ENCODE results near the gene PCDHB8. TPM values are rescaled to one million over a fixed set of nuclear protein-coding genes. Genes with fewer than 3 reads are reported as not detected.
"Not testable (repeated sequence)": the region's sequence is repeated elsewhere in the genome, so short reads cannot be mapped to it uniquely, and the experiment has no call there.

The PCDHB8 gene
- polyA plus RNA-seq (2013, experiment 1 of 2), result 1.1 TPM
- polyA plus RNA-seq (2013, experiment 2 of 2), result 0.96 TPM

GRCh38 chr5:141177577-141178191, at the start of gene PCDHB8:
PCDHB8 (plus strand) TSS chr5:141177790; CDS start chr5:141178035, 245 bp downstream.
- not testable (repeated sequence) for H3K36me3 ChIP-seq (ENCODE audit: control insufficient read depth, insufficient read depth, low read length); H3K27ac ChIP-seq (ENCODE audit: low read depth, low read length, severe bottlenecking); H3K9me3 ChIP-seq (ENCODE audit: control insufficient read depth, low read length); H3K4me1 ChIP-seq (ENCODE audit: control insufficient read depth, insufficient read depth, low read length, poor library complexity, severe bottlenecking); H3K4me3 ChIP-seq (ENCODE audit: extremely low read depth, insufficient read depth, low read length, poor library complexity, severe bottlenecking)
- 84 to 87% methylated on average over 3 to 6 of the region's 18 CpGs for WGBS, 2 experiments (ENCODE audit: insufficient coverage in 2 of 2)

DNA sequence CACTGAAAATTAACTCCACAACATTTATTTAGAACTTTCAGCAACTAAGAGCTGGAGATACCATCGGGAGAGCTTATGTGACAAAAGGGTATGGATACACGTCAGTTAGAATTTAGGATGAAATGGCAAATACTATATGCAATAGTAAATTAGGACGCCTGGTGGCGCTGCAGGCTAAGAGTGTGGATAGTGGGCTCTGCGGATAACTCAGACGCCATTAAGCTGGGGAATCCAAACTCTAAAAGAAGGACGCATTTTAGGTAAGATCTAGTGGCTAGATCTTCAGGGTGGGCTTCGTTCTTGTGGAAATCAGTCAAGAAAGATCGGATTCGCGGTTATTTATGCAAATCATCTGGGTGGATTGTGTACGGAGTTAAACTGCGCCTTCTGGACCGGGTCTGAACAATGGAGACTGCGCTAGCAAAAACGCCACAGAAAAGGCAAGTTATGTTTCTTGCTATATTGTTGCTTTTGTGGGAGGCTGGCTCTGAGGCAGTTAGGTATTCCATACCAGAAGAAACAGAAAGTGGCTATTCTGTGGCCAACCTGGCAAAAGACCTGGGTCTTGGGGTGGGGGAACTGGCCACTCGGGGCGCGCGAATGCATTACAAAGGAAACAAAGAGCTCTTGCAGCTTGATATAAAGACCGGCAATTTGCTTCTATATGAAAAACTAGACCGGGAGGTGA, 42.4 kb upstream of the PCDHB8 start, which contains the start of gene PCDHB5:
TSS of gene PCDHB5 (plus strand) at position 177 of the 688 bp plus-strand sequence. CDS start at position 406, 229 bp downstream.
- no peak within 1 kb of the TSS for H3K4me3 ChIP-seq (ENCODE audit: extremely low read depth, insufficient read depth, low read length, poor library complexity, severe bottlenecking)
- H3K9me3 ChIP-seq (ENCODE audit: control insufficient read depth, low read length), result peaks cover 16% of the 10 kb centered on the region
- no peaks in the 10 kb centered on the region for H3K36me3 ChIP-seq (ENCODE audit: control insufficient read depth, insufficient read depth, low read length)
- H3K4me1 ChIP-seq (ENCODE audit: control insufficient read depth, insufficient read depth, low read length, poor library complexity, severe bottlenecking), result no peaks in the 10 kb centered on the region
- WGBS, 2 experiments (ENCODE audit: insufficient coverage in 2 of 2), result 89 to 91% methylated on average over 21 to 22 of the region's 22 CpGs
- no peak within 1 kb of the TSS for H3K27ac ChIP-seq (ENCODE audit: low read depth, low read length, severe bottlenecking)

DNA sequence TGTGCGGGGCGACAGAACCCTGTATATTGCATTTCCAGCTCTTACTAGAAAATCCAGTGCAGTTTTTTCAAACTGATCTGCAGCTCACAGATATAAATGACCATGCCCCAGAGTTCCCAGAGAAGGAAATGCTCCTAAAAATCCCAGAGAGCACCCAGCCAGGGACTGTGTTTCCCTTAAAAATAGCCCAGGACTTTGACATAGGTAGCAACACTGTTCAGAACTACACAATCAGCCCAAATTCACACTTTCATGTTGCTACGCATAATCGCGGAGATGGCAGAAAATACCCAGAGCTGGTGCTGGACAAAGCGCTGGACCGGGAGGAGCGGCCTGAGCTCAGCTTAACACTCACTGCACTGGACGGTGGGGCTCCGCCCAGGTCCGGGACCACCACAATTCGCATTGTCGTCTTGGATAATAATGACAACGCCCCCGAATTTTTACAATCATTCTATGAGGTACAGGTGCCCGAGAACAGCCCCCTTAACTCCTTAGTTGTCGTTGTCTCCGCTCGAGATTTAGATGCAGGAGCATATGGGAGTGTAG, 41.8 kb upstream of the PCDHB8 start:
- 95 to 98% methylated on average over 17 to 19 of the region's 19 CpGs for WGBS, 2 experiments (ENCODE audit: insufficient coverage in 2 of 2)
- Histone ChIP-seq H3K36me3 (ENCODE audit: control insufficient read depth, insufficient read depth, low read length) (no peaks in the 10 kb centered on the region), H3K9me3 (ENCODE audit: control insufficient read depth, low read length) (peaks cover 16% of the 10 kb centered on the region), H3K4me1 (ENCODE audit: control insufficient read depth, insufficient read depth, low read length, poor library complexity, severe bottlenecking) (no peaks in the 10 kb centered on the region), H3K27ac (ENCODE audit: low read depth, low read length, severe bottlenecking) (no peak overlapping the region), H3K4me3 (ENCODE audit: extremely low read depth, insufficient read depth, low read length, poor library complexity, severe bottlenecking) (no peak overlapping the region)

DNA sequence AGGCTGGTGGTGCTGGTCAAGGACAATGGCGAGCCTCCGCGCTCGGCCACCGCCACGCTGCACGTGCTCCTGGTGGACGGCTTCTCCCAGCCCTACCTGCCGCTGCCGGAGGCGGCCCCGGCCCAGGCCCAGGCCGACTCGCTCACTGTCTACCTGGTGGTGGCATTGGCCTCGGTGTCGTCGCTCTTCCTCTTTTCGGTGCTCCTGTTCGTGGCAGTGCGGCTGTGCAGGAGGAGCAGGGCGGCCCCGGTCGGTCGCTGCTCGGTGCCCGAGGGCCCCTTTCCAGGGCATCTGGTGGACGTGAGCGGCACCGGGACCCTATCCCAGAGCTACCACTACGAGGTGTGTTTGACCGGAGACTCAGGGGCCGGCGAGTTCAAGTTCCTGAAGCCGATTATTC, 40.2 kb upstream of the PCDHB8 start:
- H3K4me1 ChIP-seq (ENCODE audit: control insufficient read depth, insufficient read depth, low read length, poor library complexity, severe bottlenecking); H3K4me3 ChIP-seq (ENCODE audit: extremely low read depth, insufficient read depth, low read length, poor library complexity, severe bottlenecking); H3K27ac ChIP-seq (ENCODE audit: low read depth, low read length, severe bottlenecking); H3K36me3 ChIP-seq (ENCODE audit: control insufficient read depth, insufficient read depth, low read length): not testable (repeated sequence)
- peaks cover 16% of the 10 kb centered on the region for H3K9me3 ChIP-seq (ENCODE audit: control insufficient read depth, low read length)
- 96 to 97% methylated on average over 16 to 27 of the region's 34 CpGs for WGBS, 2 experiments (ENCODE audit: insufficient coverage in 2 of 2)

DNA sequence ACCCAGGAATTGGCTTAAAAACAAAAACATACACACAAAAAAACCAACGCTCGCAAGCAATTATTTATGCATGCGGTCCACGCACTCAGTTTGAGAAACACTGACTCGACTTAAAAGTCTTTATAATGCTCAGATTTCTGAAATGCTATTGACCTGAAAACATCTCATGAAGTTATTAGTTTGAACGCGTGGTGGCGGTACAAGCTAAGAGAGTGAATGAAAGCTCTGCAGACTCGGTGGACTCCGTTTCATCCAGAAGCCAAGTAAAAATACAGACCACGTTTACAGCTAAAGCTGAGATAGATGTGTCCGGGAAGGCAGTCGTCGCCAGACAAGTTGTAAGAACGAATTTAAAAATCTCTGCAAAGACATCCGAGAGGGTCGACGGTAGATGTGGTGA, 27.8 kb upstream of the PCDHB8 start, which contains the start of gene PCDHB6:
TSS of gene PCDHB6 (plus strand) at position 246 of the 400 bp plus-strand sequence. CDS start 201 bp downstream, outside the sequence.
- no peaks in the 10 kb centered on the region for H3K4me1 ChIP-seq (ENCODE audit: control insufficient read depth, insufficient read depth, low read length, poor library complexity, severe bottlenecking)
- H3K27ac ChIP-seq (ENCODE audit: low read depth, low read length, severe bottlenecking), result no peak within 1 kb of the TSS
- no peaks in the 10 kb centered on the region for H3K9me3 ChIP-seq (ENCODE audit: control insufficient read depth, low read length)
- no peak within 1 kb of the TSS for H3K4me3 ChIP-seq (ENCODE audit: extremely low read depth, insufficient read depth, low read length, poor library complexity, severe bottlenecking)
- 90 to 93% methylated on average over 15 to 17 of the region's 18 CpGs for WGBS, 2 experiments (ENCODE audit: insufficient coverage in 2 of 2)
- H3K36me3 ChIP-seq (ENCODE audit: control insufficient read depth, insufficient read depth, low read length), result no peaks in the 10 kb centered on the region

- 91 to 95% methylated on average over 32 to 33 of the region's 33 CpGs for WGBS, 2 experiments (ENCODE audit: insufficient coverage in 2 of 2)
- H3K36me3 ChIP-seq (ENCODE audit: control insufficient read depth, insufficient read depth, low read length), result no peaks in the 10 kb centered on the region
- H3K4me1 ChIP-seq (ENCODE audit: control insufficient read depth, insufficient read depth, low read length, poor library complexity, severe bottlenecking), result no peaks in the 10 kb centered on the region
- no peaks in the 10 kb centered on the region for H3K9me3 ChIP-seq (ENCODE audit: control insufficient read depth, low read length)
- H3K4me3 ChIP-seq (ENCODE audit: extremely low read depth, insufficient read depth, low read length, poor library complexity, severe bottlenecking), result no peak overlapping the region
- H3K27ac ChIP-seq (ENCODE audit: low read depth, low read length, severe bottlenecking), result no peak overlapping the region
These were observed 27.2 kb upstream of the PCDHB8 start for GRCh38 chr5:141150224-141150992.

DNA sequence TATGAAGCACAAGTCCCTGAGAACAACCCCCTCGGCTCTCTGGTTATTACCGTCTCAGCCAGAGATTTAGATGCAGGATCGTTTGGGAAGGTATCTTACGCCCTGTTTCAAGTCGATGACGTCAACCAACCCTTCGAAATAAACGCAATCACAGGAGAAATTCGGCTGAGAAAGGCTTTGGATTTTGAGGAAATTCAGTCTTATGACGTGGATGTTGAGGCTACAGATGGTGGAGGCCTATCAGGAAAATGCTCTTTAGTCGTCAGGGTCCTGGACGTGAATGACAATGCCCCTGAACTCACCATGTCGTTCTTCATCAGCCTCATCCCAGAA, 26.6 kb upstream of the PCDHB8 start:
- no peak overlapping the region for H3K27ac ChIP-seq (ENCODE audit: low read depth, low read length, severe bottlenecking)
- H3K4me3 ChIP-seq (ENCODE audit: extremely low read depth, insufficient read depth, low read length, poor library complexity, severe bottlenecking), result no peak overlapping the region
- H3K9me3 ChIP-seq (ENCODE audit: control insufficient read depth, low read length), result no peaks in the 10 kb centered on the region
- H3K4me1 ChIP-seq (ENCODE audit: control insufficient read depth, insufficient read depth, low read length, poor library complexity, severe bottlenecking), result no peaks in the 10 kb centered on the region
- H3K36me3 ChIP-seq (ENCODE audit: control insufficient read depth, insufficient read depth, low read length), result no peaks in the 10 kb centered on the region
- WGBS, 2 experiments (ENCODE audit: insufficient coverage in 2 of 2), result 84 to 90% methylated on average over 12 to 13 of the region's 13 CpGs

DNA sequence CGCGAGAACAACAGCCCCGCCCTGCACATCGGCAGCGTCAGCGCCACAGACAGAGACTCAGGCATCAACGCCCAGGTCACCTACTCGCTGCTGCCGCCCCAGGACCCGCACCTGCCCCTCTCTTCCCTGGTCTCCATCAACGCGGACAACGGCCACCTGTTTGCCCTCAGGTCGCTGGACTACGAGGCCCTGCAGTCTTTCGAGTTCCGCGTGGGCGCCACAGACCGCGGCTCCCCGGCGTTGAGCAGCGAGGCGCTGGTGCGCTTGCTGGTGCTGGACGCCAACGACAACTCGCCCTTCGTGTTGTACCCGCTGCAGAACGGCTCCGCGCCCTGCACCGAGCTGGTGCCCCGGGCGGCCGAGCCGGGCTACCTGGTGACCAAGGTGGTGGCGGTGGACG, 26.0 kb upstream of the PCDHB8 start:
- H3K4me1 ChIP-seq (ENCODE audit: control insufficient read depth, insufficient read depth, low read length, poor library complexity, severe bottlenecking); H3K9me3 ChIP-seq (ENCODE audit: control insufficient read depth, low read length); H3K36me3 ChIP-seq (ENCODE audit: control insufficient read depth, insufficient read depth, low read length); H3K4me3 ChIP-seq (ENCODE audit: extremely low read depth, insufficient read depth, low read length, poor library complexity, severe bottlenecking); H3K27ac ChIP-seq (ENCODE audit: low read depth, low read length, severe bottlenecking): not testable (repeated sequence)
- whole genome bisulfite sequencing, 2 experiments (ENCODE audit: insufficient coverage in 2 of 2), result 95 to 100% methylated on average over 12 to 21 of the region's 41 CpGs

- WGBS, 2 experiments (ENCODE audit: insufficient coverage in 2 of 2), result 95 to 98% methylated on average over 22 to 24 of the region's 36 CpGs
- not testable (repeated sequence) for H3K4me3 ChIP-seq (ENCODE audit: extremely low read depth, insufficient read depth, low read length, poor library complexity, severe bottlenecking); H3K36me3 ChIP-seq (ENCODE audit: control insufficient read depth, insufficient read depth, low read length)
These were observed 25.5 kb upstream of the PCDHB8 start for GRCh38 chr5:141152096-141152495.

GRCh38 chr5:141155540-141156374, 21.8 kb upstream of the PCDHB8 start:
- no peak overlapping the region for H3K4me3 ChIP-seq (ENCODE audit: extremely low read depth, insufficient read depth, low read length, poor library complexity, severe bottlenecking)
- 83 to 87% methylated on average over 14 to 16 of the region's 21 CpGs for WGBS, 2 experiments (ENCODE audit: insufficient coverage in 2 of 2)
- no peak overlapping the region for H3K27ac ChIP-seq (ENCODE audit: low read depth, low read length, severe bottlenecking)
- peaks cover 6% of the 10 kb centered on the region for H3K9me3 ChIP-seq (ENCODE audit: control insufficient read depth, low read length)
- H3K4me1 ChIP-seq (ENCODE audit: control insufficient read depth, insufficient read depth, low read length, poor library complexity, severe bottlenecking), result no peaks in the 10 kb centered on the region
- H3K36me3 ChIP-seq (ENCODE audit: control insufficient read depth, insufficient read depth, low read length), result no peaks in the 10 kb centered on the region

More at GRCh38 chr5:141152096-141152495, 25.5 kb upstream of the PCDHB8 start:
- not testable (repeated sequence) for H3K27ac ChIP-seq (ENCODE audit: low read depth, low read length, severe bottlenecking); H3K4me1 ChIP-seq (ENCODE audit: control insufficient read depth, insufficient read depth, low read length, poor library complexity, severe bottlenecking); H3K9me3 ChIP-seq (ENCODE audit: control insufficient read depth, low read length)

Data from mesodermal cell (in vitro differentiated cells).